GM18505 (cell line): ENCODE measurements around the gene ERBB2.
"Not testable (repeated sequence)": the region's sequence is repeated elsewhere in the genome, so short reads cannot be mapped to it uniquely, and the experiment has no call there.

Experiments used
- ATAC-seq: cut with Tn5 transposase; IDR thresholded peaks from one replicate; pipeline ENCODE4 v1.9.1; 2021; ENCODE audit not compliant: unreplicated experiment
- POLR2A ChIP-seq: IDR thresholded peaks from 4 replicates; pipeline ENCODE4 v1.6.1; 2011; ENCODE audit warnings: borderline replicate concordance; ENCODE audit not compliant: insufficient read depth, insufficient read length; ENCODE audit errors: extremely low read depth

The ERBB2 gene

DNA sequence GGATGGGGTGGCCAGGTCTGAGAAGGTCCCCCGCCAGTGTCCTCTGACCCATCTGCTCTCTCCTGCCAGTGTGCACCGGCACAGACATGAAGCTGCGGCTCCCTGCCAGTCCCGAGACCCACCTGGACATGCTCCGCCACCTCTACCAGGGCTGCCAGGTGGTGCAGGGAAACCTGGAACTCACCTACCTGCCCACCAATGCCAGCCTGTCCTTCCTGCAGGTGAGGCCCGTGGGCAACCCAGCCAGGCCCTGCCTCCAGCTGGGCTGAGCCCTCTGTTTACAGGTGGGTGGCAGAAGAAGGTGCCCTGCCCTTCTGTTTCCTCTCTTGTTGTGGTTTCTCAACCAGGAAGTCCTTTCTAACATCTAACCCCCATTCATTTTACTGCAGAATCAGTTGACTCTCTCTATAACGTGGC is 7.1 kb downstream of the ERBB2 start:
- no peak for TF ChIP-seq POLR2A
- ATAC-seq: no peak

GRCh38 chr17:39709319-39709997 is 9.6 kb downstream of the ERBB2 start:
- no peak for TF ChIP-seq POLR2A
- no peak for ATAC-seq

DNA sequence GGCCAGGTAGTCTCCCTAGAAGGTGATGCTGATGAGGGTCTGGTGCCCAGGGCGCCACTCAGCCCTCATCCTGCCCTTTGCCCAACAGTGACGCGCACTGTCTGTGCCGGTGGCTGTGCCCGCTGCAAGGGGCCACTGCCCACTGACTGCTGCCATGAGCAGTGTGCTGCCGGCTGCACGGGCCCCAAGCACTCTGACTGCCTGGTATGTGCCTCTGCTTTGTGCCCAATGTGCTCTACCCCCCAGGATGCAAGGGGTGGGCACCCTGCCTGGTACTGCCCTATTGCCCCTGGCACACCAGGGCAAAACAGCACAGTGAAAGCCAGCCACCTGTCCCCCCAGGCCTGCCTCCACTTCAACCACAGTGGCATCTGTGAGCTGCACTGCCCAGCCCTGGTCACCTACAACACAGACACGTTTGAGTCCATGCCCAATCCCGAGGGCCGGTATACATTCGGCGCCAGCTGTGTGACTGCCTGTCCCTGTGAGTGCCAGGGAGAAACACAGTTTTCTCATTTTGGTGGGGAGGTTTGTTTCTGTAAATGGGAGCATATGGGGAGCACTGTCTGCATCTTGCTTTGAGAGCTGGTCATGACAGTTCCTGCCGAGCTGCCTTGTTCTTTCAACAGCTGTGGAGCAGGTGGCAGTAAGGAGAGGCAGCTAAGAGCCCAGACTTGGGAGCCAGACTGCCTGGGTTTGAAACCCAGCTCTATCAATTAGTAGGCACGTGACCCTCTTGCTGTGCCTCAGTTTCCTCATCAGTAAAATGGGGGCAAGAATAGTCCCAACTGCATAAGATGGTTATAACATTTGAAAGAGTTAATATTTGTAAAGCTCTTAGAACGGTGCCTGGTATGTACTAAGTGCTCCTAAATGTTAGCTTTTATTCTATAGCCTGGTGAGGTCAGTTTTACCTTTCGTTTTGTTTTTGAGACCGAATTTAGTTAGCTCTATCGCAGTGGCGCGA is 10.4 kb downstream of the ERBB2 start:
- ATAC-seq: no peak
- TF ChIP-seq POLR2A: no peak

DNA sequence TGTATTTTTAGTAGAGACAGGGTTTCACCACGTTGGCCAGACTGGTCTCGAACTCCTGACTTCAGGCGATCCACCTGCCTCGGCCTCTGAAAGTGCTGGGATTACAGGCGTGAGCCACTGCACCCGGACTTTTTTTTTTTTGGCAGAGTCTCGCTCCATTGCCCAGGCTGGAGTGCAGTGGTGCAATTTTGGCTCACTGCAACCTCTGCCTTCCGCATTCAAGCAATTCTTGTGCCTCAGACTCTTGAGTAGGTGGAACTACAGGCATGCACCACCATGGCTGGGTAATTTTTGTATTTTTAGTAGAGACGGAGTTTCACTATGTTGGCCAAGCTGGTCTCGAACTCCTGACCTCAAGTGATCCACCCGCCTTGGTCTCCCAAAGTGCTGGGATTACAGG is 11.2 kb downstream of the ERBB2 start:
- ATAC-seq: not testable (repeated sequence)

- no peak for TF ChIP-seq POLR2A
- ATAC-seq: no peak
These were observed 12.0 kb downstream of the ERBB2 start for GRCh38 chr17:39711851-39712250.

- no peak for ATAC-seq
- no peak for TF ChIP-seq POLR2A
These were observed 14.4 kb downstream of the ERBB2 start for GRCh38 chr17:39714234-39714633.

- no peak for ATAC-seq
- TF ChIP-seq POLR2A: no peak
These were observed 15.7 kb downstream of the ERBB2 start for GRCh38 chr17:39715375-39716072.

- ATAC-seq: no peak
- no peak for TF ChIP-seq POLR2A
These were observed 16.4 kb downstream of the ERBB2 start for GRCh38 chr17:39716073-39716818.

DNA sequence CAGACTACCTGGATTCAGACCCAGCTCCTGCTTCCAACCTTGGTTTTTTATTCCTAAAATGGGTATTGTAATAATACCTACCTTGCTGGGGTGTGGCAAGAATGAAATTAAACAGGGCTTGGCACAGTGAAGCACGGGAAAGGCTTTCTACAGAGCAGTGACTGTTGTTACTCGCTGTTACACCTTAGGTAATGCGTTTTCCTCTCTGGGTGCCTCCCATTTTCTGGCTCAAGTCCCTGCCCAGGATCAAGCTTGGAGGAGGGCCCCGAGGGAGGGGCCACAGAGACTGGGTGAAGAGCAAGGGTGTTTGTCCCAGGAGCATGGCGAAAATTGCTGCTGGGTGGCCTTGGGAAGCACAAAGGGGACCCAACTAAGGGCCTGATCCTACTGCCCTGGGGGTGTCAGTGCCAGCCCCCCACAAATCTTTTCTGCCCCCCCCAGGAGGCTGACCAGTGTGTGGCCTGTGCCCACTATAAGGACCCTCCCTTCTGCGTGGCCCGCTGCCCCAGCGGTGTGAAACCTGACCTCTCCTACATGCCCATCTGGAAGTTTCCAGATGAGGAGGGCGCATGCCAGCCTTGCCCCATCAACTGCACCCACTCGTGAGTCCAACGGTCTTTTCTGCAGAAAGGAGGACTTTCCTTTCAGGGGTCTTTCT is 17.1 kb downstream of the ERBB2 start:
- no peak for TF ChIP-seq POLR2A
- ATAC-seq: no peak

- no peak for ATAC-seq
- TF ChIP-seq POLR2A: no peak
These were observed 17.8 kb downstream of the ERBB2 start for GRCh38 chr17:39717660-39718059.

DNA sequence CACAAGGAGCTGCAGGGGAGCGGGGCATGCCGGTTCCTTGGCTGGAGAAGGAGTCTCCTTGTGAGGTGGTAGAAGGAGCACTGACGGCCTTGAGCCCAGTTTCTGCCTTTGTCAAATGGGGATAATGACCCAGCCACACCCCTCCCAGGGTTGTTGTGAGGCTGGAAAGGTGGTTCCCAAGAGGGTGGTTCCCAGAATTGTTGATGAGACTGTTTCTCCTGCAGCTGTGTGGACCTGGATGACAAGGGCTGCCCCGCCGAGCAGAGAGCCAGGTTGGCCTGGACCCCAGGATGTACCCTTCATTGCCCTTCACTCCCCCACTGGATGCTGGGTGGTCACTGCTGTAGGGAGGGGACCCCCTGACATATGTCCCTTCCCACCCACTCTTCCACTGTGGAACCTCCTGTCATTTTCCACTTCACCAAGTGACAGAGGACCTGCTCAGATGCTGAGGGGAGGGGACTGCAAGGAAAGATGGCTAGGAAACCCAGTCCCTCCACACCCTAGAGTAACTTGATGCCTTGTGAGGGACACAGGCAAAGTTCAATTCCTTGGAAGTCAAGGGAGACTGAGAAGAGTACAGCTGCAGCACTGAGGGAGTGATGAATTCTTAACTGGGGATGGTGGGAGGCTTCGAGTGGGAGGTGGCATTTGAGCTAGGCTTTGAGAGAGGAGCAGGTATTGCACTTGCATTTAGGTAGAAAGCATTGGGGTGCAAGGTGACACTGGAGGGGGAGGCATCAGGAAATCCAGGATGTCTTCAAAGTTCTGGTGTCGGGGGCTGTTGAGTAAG is 19.9 kb downstream of the ERBB2 start:
- TF ChIP-seq POLR2A: no peak
- no peak for ATAC-seq

- no peak for TF ChIP-seq POLR2A
- no peak for ATAC-seq
These were observed 22.2 kb downstream of the ERBB2 start for GRCh38 chr17:39722104-39722503.
